ENCODE data around the gene SBK1.
"Not testable (repeated sequence)": the region's sequence is repeated elsewhere in the genome, so short reads cannot be mapped to it uniquely, and the experiment has no call there.

The SBK1 gene

DNA sequence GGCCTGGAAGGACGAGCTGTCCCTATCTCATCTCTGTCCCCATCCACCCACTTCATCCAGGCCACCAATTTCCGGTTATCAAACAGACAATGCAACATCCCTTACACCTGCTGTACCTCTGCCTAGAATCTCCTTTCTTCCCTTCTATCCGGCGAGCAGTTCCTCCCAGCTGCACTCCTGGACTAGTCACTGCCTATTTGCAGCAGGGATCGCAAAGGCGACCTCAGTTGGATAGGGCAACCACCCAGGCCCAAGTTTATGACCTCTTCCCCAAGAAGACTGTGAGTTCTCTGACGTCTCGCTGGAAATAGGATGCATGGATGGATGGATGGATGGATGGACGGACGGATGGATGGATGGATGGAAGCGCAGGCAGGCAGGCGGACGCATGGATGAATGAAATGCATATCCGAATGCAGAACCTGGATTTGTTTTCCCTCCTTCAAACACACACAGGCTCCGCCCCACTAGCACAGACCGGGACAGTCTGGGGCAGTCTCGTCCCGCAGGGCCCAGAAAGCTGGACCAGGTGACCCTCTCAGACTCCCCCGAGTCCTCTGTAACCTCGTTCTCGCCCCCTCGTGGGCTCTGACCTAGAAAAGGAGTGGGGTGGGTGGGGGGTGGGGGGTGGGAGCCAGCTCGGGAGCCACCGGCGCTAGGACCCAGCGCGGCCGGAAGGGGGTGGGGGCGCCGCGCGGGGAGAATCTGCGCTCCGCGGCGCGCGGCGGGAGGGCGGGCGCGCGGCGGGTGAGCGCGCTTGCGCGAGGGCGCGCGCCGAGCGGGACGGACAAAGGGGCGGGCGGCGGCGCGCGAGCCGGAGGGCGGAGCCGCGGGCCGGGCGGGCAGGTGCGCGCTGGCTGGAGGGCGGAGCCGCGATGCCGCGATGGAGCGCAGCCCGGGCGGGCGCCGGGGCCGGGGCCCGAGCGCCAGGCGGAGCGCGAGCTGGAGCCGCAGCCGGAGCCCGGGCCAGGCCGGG, at the start of gene SBK1:
Gene SBK1, plus strand, starts transcription at position 875 of the 976 bp plus-strand sequence. CDS start 24,867 bp downstream, outside the sequence.
- peak; percentile 79 for FAIRE-seq
- DNase-seq (ENCODE audit: low spot score), result peak; percentile 95

DNA sequence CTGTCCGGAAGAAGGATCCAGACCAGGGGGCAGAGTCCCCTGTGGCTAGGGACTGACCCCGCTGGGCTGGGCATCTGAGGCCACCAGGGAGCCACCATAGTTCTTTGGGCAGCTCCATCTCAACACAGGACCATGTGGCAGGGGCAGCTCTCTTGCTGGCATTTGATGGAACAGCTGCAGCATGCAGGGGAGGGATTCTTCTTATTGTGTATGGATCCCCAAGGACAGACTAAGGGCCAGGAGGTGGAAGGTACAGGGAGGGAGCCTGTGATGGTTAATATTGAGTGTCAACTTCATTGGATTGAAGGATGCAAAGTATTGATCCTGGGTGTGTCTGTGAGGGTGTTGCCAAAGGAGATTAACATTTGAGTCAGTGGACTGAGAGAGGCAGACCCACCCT, 42.8 kb upstream of the SBK1 start:
- not testable (repeated sequence) for DNase-seq (ENCODE audit: low spot score); FAIRE-seq

DNA sequence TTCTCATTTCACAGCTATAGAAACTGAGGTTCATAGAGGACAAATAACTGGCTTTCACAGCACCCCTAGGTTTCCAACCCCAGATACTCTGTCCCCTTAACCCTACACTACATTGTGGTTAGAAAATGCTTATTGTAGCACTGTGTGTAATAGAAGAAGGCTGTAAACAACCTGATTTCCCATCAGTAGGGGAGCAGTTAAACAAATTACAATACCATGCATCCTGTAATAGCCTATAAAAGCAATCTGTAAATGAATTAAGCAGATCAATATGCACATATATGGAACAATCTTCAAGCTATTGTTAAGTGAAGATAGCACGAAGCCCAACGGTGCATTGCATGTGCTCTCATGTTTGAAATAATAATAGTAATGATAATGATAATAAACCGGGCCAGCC, 41.3 kb upstream of the SBK1 start:
- DNase-seq (ENCODE audit: low spot score), result no peak

DNA sequence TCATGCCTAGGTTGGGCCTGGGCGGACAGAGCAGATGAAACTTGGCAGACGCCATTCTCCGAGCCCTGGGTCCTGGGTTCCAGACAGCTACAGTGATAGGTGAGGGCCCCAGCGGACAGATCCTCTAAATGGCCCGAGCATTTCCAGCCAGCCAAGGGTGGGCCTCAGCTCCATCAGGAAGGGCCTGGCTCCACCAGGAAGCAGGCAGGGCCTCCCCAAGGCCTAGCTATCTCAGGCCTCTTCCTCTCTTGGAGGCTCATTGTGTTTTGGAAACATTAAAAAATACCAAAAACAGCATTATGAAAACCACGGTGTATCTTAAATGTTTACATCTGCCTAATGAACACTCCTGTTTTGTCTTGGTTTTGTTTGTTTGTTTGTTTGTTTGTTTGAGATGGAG, 38.2 kb upstream of the SBK1 start:
- DNase-seq (ENCODE audit: low spot score) (no peak), FAIRE-seq (no peak)

More for the DNA sequence above, 41.3 kb upstream of the SBK1 start:
- FAIRE-seq, result no peak

DNA sequence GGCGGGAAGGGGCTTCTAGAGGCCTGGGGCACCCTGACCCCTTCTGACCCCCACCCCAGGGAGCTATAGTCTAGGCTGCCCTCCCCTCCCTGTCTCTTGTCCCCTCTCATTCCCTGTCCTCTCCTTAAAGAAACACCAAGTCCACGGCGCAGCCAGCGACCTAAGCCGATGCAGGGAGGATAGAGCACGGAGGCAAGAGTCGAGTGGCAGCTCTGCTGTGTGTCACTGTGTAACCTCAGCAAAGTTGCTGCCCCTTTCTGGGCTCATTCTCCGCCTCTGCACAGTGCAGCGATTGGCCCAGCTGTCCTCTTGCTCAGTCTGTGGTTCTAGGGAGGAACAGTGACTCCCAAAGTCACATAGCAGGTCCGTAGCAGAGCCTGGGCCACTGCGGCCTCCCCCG, 36.5 kb upstream of the SBK1 start:
- FAIRE-seq (no peak), DNase-seq (ENCODE audit: low spot score) (no peak)

DNA sequence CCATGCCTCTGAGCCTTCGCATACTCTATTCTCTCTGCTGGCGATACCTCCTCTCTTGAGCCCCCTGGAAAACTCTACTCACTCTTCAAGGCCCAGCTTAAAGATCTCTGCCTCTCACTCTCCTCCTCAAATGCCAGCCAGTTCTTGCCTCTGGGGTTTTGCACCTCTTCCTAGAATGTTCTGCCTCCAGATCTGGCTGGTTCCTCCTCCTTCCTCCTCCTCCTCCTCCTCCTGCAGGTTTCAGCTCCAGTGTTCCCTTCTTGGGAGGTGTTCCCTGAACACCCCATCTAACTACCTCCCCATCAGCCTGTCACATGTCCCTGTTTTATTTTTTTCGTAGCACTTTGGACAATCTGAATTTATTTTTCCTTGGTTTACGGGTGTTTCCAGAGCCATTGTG, 35.1 kb upstream of the SBK1 start:
- no peak for FAIRE-seq
- no peak for DNase-seq (ENCODE audit: low spot score)

DNA sequence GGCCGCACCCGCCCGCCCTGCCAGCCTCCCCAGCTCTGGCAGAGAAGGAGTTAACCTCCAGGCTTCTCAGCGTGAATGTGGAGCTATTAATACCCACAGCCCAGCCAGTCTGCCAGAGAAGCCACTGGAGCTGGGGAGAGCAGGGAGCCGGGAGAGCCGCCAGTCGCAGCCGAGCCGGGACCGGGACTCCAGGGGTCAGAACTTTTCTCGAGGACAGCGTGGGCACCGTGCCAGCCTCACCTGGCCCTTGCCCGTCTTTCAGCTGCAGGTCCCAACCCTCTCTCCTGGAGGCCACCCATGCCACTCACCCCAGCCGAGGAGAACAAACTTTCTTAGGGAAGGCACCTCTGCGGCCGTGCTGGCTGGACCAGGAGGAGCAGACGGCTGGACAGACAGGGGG, 33.8 kb upstream of the SBK1 start:
- DNase-seq (ENCODE audit: low spot score), result peak; percentile 23
- FAIRE-seq, result no peak

DNA sequence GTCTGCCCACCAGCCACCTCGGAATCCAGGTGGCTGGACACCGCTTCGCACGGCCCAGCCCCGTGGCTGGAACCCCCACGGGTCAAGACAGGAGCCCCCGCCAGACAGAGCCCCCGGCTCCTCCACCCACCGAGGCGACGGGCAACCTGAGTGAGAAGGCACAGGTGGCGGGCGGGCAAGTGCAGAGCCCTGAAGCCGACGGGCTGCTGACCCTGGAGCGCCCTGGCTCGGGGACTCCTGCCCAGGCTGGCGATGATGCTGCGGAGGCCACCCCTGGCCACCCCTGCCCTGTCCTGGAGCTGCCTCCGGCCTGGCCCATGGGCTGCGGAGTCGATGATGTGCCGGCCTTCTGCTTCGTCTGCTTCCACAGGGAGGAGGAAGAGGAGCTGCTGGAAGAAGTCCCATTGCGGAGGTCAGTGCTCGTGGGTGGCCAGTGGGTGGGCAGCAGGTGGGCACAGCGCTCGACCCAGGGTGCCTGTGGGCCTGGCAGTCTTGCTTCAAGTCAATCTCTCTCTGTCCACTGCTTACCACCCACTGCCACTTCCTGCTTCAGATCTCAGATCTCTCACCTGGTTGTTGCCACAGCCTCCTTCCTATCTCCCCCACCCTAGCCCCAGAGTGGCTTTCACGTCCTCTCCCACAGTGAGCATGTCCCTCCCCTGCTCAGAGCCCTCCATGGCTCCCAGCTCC, 33.1 kb upstream of the SBK1 start:
- FAIRE-seq, result no peak

DNA sequence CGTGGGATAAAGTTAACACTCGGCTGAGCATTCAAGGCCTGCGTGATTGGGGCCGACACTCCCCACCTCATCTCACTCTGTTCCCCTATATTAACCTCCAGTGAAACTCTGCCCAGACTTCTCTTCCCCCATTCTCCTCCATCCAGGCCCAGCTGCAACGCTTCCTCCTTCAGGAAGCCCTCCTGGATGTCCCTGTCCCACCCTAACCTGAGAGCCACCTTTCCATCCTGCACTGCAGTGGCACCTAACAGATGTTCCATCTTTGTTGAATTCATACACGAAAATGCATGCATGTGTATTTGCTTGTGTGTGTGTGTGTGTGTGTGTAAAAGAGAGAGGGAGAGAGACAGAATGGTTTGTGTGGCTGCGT, 32.6 kb upstream of the SBK1 start:
- no peak for FAIRE-seq
- DNase-seq (ENCODE audit: low spot score), result no peak

More for the DNA sequence above, 33.1 kb upstream of the SBK1 start:
- DNase-seq (ENCODE audit: low spot score), result no peak

DNA sequence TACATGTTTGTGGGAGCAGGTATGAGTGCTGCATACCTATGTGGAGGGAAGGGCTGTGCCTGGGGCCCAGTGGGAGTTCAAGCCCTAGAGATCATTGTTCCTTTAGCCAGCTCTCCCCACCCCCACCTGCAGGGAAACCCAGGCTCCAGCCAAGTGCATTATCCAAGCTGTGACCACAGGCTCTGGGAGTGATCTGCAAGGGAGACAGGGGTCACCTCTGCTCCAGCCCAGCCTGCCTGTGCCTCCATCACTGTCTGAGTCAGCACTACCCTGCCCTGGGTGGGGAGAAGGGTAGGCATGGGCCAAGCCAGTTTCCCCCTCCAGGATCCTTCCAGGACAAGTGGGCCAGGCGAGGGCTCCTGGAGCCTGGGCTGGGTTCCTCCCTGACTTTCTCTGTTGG, 32.1 kb upstream of the SBK1 start:
- FAIRE-seq (no peak), DNase-seq (ENCODE audit: low spot score) (no peak)

DNA sequence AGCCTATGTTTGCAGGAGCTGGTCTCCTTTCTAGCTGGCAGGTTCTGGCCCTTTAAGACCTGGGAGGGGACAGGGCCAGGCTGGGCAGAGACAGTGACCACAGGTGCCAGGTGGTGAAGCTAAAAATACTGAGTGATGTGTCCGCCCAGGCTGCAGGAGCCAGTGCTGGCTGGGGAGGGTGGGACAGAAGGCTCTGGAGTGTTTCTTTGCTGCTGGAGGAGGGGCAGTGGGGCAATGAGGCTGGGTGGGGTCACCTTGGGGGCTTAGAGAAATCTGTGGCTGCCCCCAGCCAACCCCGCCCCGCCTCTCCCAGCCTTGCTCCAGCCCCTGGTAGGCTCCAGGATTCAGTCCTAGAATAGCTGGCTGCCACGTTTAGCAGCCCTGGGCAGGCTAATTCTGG, 30.4 kb upstream of the SBK1 start:
- DNase-seq (ENCODE audit: low spot score) (no peak), FAIRE-seq (no peak)

DNA sequence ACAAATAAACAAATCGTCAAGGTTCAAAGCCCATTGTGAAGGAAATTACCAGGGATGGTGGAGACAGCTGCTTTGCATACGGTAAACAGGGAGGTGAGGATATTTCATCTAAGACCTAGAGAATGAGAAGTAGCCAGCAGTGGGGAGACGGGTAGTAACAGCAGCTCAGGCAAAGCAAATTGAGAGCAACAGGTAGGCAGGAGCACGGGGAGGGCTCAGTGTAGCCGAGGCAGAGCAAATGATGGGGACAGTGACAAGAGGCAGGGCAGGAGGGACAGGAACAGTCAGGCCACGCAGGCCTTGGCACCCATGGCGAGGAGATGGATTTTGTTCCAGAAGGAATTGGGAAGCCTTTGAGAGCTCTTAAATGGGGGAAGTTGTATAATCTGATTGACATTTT, 29.0 kb upstream of the SBK1 start:
- no peak for FAIRE-seq
- no peak for DNase-seq (ENCODE audit: low spot score)

DNA sequence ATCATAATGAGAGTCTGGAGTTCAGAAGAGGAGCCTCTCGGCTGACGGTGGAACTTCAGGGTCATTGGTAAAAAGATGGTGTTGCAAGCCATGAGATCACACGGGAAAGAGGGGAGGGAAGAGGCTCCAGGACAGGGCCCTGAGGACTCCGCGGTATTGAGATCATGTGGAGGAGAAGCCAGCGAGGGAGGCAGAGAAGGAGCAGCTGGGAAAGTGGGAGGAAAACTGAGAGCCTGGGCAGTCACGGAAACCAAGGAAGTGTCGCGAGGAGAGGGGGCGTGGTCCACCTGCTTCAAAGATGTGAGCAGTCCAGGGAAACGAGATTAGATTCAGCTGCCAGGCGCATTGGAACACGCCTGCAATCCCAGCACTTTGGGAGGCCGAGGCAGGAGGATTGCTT, 27.7 kb upstream of the SBK1 start:
- DNase-seq (ENCODE audit: low spot score) (no peak), FAIRE-seq (no peak)

DNA sequence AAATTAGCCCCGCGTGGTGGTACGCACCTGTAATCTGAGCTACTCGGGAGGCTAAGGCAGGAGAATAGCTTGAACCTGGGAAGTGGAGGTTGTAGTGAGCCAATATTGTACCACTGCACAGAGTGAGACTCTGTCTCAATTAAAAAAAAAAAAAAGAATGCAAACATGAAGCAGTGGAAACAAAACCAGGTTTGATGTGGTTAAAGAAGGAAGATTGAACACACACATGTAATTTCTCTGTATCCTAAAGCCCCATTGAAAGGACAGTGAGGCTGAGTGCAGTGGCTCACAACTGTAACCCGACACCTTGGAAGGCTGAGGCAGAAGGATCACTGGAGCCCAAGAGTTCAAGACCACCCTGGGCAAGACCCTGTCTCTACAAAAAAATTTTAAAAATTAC, 26.5 kb upstream of the SBK1 start:
- DNase-seq (ENCODE audit: low spot score) (no peak), FAIRE-seq (no peak)

DNA sequence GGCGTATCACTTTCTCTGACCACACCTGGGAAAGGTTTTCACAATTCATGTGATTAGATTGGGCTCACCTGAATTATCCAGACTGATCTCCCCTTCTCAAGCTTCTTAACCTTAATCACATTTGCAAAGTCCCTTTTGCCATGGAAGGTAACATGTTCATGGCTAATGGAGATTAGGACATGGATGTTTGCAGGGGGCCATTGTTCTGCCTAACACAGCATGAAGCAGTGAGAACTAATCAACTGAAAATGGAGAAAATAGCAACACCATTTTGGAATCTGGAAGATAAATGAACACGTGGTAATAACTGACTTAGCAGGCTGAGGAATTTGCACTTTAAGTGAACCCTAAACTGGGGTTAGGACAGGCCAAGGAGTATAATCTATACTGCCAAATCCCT, 25.0 kb upstream of the SBK1 start:
- DNase-seq (ENCODE audit: low spot score) (no peak), FAIRE-seq (no peak)

DNA sequence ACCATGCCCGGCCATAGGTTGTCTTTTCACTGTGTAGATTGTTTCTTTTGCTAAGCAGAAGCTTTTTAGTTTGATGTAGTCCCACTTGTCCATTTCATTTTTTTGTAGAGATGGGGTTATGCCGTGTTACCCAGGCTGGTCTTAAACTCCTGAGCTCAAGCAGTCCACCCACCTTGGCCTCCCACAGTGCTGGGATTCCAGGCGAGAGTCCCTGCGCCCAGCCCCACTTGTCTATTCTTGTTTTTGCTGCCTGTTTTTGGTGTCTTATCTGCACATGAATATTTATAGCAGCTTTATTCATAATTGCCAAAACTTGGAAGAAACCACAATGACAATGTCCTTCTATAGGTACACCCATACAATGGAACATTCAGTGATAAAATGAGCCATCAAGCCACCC, 18.8 kb upstream of the SBK1 start:
- FAIRE-seq, result no peak
- no peak for DNase-seq (ENCODE audit: low spot score)

DNA sequence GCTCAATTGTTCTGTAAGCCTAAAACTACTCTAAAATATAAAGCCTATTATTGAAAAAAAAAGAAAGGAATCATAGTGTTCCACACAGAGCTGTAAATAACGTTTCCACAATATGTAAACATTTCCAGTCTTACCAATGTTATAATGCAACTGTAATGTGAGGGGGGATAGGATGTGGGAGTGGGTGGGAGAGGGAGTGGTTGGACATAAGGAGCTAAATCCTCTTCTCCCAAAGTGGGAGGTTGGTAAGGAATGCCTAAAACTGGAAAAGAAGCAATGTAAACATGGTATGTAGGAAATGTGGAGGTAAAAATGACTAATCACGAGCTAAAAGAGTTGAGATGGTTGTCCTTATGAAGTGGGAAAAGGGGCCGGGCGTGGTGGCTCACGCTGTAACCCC, 17.6 kb upstream of the SBK1 start:
- FAIRE-seq (no peak), DNase-seq (ENCODE audit: low spot score) (no peak)

DNA sequence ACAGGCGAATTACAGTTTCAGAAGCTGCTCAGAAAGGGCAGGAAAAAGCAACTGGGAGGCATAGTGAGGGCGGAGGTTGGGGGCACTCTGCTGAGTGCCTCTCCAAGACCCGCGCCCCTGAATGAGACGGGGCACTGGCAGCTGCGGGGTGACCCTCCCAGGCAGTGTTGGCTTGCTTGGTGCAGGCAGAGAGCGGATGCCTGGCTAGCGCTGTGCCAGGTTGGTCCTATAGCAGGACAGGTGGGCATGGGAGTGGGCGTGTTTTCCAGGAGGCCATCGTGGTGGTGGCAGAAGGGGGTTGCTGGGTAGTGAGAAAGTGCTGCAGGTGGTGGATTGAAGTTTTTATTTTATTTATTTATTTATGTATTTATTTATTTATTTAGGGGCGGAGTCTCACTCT, 16.0 kb upstream of the SBK1 start:
- DNase-seq (ENCODE audit: low spot score), result no peak
- FAIRE-seq, result no peak

DNA sequence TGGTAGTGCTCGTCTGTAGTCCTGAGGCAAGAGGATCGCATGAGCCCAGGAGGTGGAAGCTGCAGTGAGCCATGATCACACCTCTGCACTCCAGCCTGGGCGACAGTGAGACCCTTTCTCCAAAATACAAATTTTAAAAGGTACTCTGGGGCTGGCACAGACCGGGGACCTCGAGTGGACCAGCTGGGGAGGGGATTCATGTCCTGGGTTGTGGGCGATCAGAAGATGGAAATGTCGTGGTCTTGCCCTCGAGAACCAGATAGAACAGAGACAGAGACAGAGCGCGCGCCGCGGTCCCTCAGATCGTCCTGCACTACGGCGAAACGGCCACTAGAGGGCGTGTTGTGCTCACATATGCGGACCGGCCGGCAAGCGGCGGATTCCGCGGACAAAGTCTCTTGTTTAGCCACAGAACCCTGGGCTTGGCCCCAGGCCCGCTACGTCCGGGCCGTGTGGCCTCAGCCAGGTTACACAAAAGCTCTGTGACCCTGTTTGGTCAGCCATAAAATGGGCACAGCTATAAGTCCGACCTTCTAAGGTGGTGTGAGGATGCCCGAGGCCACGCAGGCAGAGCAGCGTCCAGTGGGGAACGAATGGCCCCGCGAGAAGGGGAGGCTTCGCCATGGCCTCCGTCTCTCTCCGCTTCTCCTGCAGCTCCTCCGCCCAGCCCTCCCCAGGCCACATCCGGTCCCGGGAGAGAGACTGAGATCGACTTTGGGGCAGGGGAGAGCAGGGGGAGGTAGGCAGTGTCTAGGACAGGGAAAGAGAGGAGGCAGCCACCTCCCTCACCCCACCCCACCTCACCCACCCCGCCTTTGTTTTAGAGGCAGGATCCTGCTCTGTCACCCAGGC, 14.6 kb upstream of the SBK1 start:
- DNase-seq (ENCODE audit: low spot score) (peak; percentile 82), FAIRE-seq (no peak)

DNA sequence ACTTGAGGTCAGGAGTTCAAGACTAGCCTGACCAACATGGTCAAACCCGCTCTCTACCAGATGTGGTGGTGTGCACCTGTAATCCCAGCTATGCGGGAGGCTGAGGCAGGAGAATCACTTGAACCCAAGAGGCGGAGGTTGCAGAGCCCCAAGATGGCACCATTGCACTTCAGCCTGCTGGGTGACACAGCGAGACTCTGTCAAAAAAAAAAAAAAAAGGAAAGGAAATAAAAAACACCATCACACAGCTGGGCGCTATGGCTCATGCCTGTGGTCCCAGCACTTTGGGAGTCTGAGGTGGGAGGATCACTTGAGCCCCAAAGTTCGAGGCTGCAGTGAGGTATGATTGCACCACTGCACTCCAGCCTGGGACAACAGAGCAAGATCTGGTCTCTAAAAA, 13.3 kb upstream of the SBK1 start:
- no peak for FAIRE-seq
- no peak for DNase-seq (ENCODE audit: low spot score)

DNA sequence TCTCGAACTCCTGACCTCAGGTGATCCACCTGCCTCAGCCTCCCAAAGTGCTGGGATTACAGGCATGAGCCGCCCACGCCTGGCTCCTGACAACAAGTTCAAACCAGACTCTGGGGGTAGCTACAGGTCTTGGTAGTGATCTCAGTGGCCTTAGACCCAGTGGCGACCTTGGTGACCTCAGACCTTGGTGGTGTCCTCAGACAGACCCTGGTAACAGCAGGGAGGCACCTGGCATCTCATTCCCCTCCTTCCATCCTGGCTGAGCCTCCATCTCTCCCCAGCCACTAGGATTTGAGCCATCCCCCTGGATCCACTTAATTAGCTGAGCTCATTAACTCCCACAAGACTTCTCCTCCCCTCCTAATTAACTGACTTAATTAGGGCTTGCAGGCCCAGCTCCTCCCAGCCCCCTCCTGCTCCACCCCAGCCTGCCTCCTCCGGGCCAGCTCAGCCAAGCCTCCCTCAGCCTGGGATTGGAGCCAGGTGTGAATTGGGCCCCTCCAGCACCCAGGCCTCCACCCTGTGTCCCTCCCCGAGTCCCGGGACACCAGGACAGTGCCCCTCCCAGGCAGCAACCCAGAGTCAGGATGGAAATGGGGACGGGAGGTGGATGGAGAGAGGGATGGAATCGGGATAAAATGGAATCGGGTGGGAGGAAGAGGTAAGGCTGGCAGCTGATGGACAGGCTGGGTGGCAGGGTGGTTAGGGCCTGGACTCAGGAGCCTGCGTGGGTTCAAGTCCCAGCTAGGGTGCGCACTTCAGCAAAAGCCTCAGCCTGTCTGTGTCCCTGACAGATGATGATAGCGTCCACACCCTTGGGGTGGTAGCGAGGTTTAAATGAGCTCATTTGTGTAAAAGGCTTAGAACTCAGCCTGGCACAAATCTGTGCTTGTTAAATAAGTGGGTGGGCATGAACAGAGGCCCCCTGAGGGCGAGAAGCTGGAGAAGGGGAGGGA, 11.2 kb upstream of the SBK1 start:
- no peak for FAIRE-seq
- no peak for DNase-seq (ENCODE audit: low spot score)

All from urothelium cell line (cell line).